Islet of Langerhans (tissue), 1 donor: ENCODE data around the gene JAZF1.

Source experiments
- FAIRE-seq: peaks from one replicate; lab custom pipeline; 2011; peaks lifted over from hg19 to GRCh38; lab: Jason Lieb, UNC

The JAZF1 gene

GRCh38 chr7:27825891-27826290 is 354.7 kb downstream of the JAZF1 start:
- FAIRE-seq: peak; percentile 61

DNA sequence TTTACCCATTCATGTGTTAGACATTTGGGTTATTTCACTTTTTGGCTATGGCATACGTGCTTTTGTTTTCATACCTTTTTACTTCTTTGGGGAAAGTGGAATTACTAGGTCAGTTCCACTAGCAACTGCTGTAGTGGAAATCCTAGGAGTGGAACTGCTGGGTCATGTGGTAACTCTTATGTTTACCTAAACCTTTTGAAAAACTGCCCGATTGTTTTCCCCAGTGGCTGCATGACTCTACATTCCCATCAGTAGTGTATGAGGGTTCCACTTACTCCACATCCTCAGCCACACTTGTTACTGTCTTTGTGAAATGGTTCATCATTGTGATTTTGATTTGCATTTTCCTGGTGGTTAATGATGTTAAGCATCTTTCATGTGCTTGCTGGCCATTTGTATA is 358.4 kb downstream of the JAZF1 start:
- FAIRE-seq: no peak

- no peak for FAIRE-seq
These were observed 367.9 kb downstream of the JAZF1 start for GRCh38 chr7:27812706-27813105.

DNA sequence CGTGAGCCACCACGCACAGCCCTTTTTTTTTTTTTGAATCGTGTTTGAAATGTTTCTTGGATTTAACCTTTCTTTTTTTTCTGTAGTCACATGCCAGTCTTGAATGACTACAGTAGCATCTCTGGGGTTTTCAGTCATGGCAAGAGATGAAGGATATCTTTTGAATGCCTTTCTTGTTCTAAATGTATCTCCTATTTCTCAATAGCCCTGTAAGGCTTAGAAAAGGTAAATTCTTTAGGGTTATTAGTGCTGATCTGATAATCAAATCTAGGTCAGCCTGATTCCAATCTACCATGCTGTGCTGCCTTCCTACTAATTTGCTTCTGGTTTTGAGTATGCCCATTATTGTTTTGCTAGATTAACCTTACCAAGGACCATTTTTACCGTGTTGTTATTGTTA is 370.4 kb downstream of the JAZF1 start:
- no peak for FAIRE-seq

DNA sequence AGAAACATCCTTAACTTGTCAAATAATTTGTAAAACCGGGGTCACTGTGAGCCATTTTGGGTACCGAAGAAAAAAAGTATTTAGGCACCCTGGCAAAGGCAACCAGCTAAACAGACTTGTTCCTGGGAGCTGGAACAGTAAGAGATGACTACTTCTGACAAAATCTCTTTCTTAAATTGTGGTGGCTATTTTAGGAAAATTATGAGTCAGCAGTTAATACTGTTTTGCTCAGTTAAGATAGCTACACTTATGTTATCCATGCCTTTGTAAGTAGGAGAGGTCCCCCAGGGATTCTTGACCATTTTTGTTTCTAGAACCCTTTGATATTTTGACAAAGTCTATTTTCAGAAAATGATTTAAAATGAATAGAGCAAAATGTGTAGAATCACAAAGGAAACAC is 372.0 kb downstream of the JAZF1 start:
- FAIRE-seq: peak; percentile 76

- FAIRE-seq: no peak
These were observed 376.5 kb downstream of the JAZF1 start for GRCh38 chr7:27804139-27804538.

GRCh38 chr7:27802999-27803398 is 377.6 kb downstream of the JAZF1 start:
- no peak for FAIRE-seq

GRCh38 chr7:27799212-27799611 is 381.4 kb downstream of the JAZF1 start:
- FAIRE-seq: no peak

GRCh38 chr7:27795977-27796376 is 384.6 kb downstream of the JAZF1 start:
- FAIRE-seq: no peak

DNA sequence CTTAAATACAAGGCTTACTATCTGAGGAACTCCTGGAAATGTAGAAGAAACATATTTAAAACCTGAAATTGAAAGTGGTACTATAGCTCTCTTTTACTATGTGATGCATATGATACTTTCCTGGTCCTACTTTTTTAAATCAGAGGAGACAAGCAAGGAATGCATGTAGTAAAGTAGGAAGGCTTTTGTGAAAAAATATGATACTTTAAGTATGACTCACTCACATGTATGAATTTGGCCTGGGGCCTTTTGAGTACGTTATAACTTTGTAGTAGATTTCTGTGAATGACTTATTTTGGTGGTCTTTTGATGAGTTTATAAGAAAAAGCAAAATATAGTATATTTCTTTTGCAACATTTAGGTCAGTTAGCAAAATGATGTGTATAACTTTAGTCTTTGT is 386.8 kb downstream of the JAZF1 start:
- FAIRE-seq: no peak

GRCh38 chr7:27788437-27788836 is 392.2 kb downstream of the JAZF1 start:
- no peak for FAIRE-seq

DNA sequence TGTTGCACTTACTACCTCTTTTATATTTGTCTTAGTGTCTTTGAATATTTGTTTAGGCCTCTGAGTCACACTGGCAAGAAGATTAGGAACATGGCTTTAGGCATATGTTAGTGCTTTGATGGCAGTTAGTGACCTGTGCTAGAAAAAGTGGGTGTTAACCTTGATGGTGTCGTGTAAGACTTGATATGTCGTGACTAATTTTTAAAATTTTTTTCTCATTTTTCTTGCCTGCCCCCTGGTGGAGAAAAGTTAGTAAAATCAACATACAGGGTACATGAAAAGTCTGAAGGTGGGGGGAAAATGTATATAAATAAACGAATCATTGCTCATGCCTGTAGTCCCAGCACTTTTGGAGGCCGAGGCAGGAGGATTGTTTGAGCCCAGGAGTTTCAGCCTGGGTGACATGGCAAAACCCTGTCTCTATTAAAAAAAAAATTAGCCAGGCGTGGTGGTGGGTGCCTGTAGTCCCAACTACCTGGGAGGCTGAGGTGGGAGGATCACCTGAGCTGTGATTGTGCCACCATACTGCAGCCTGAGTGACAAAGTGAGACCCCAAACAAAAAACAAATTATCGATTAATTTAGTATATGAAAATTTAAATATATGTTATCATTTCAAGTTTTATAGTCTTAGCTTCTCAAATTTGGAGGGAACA is 396.1 kb downstream of the JAZF1 start:
- peak; percentile 98 for FAIRE-seq

- peak; percentile 43 for FAIRE-seq
These were observed 397.7 kb downstream of the JAZF1 start for GRCh38 chr7:27782849-27783248.

- FAIRE-seq: no peak
These were observed 399.4 kb downstream of the JAZF1 start for GRCh38 chr7:27781188-27781587.
